Stimulated activated CD4-positive, alpha-beta T cell treated with anti-CD3 and anti-CD28 coated beads, Interleukin-2, amount 100 ng/mL, for 4 hours (primary cell): ENCODE measurements around the gene NIBAN1.

Experiments used
- DNase-seq: peaks from one replicate; pipeline ENCODE4 v3.0.0-alpha.2; 2020; ENCODE audit warnings: low read depth

The NIBAN1 gene

DNA sequence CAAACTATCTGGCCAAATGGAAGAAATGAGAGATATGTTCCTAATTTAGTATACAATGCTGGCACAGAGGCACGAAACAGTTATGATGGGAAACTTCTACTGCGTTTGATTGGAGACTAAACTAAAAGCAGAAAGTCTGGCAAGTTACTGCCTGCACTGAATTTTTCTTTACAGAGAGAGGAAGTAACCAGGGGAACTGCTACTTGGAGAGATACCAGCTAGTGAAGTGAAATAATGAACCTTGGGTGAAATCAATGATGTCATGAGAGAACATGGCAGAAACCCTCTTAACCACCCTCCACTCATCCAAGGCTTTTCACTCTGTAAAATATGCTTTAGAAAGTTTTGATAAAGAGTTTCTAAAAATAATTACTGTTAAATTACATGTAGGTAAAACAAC is 29.3 kb downstream of the NIBAN1 start:
- DNase-seq = no peak

DNA sequence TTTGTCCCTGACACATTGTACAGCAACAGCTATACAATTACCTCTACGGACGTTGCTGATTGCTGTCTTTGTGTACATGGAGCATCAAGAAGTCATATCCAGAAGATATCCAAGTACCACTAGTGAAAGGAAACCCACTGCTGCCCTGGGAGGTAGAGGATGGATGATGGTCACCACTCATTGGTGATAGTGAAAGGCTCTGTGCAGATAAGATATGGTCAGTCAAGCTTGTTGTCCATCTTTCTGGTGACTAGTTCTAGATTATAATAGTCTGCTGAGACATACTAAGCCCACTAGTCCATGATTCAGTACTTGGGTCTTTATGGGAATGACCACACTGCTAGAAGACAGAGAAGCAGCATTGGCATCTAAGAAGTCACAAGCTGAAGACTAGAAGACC is 30.3 kb downstream of the NIBAN1 start:
- DNase-seq = no peak

DNA sequence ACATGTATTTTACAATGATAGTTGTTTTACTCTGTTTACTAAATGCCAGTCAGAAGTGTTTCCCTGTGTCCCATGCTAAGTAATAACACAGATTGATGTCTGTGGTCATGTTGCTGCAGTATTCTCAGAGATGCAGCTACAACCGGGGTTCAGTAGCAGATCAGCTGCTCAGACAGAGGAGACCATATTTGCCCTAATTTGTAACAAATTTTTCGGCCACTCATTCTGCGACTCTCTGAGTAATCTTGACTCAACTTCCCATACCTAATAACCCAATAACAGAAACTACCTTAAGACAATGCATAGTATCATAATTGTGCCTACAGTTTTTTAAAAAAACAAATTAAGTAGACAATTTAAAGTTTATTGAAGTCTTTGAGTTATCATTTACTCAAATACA is 32.6 kb downstream of the NIBAN1 start:
- DNase-seq = no peak

DNA sequence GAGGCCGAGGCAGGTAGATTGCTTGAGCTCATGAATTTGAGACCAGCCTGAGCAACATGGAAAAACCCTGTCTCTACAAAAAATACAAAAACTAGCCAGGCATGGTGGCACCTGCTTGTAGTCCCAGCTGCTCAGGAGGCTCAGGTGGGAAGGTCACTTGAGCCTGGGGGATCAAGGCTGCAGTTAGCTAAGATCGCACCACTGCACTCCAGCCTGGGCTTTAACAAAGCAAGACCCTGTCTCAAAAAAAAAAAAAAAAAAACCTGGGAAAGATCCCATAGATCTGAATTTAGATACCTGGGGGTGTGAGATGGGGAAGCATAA is 32.9 kb downstream of the NIBAN1 start:
- no peak for DNase-seq

DNA sequence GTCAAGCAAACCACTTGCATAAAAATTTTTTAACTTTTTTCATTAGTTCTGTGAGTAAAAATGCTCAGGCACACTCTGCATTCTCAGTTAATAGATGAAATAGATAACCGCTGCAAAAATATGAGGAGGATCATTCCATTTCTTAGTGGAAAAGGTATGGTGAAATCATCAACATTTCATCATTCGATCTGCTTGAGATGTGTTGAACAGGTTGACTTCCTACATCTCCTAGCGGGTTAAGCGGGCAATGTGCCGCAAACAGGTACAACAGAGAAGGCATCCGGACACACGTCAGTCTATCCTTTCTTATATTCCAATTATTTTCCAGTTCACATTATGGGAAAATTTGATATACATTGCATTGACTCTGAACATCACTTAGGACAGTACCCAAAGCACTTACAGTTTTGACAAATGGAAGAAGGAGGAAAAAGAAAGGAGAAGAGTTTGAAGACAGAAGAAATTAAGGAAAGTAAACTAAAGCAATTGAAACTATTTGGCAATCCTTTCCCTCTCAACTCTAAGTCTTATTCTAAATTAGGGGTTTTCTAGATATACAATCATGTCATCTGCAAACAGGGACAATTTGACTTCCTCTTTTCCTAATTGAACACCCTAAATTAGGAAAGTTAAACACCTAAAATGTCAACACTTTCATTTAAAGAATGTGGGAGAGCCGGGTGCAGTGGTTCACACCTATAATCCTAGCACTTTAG is 33.5 kb downstream of the NIBAN1 start:
- DNase-seq = no peak

DNA sequence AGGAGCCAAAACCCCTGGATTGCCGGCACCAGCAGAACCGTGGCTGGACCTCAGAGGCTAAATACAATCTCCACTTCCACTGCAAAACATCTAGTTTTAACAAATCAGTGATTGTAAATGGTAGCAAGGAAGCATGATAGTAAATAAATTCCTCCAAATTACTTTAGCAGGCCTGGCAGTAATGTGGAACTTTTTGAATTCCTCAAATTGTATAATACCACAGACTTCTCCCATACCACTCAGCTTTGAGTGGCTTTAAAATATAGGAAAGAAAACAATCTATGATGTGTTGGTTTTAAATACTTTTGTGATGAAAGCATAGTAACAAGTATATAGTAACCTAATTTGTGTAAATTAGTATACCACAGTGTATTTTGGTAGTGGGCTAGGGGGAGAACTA is 34.1 kb downstream of the NIBAN1 start:
- DNase-seq = no peak

DNA sequence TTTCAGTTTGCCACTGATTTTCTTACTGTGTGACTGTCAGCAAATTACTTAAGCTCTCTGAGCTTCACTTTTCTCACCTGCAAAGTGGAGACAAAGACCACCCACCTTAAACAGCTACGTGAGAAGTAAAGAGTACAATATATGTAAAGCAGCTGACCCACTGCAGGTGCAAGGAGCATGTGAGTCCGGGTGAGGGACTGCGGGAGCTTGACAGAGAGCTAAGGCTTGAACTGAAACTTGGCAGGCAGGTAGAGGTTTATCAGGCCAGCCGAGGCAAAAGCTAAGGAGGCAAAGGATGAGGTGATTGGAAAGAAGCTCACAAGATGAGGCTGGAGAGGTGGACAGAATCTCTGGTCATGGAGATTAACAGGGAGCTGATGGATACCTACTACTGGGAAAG is 36.6 kb downstream of the NIBAN1 start:
- no peak for DNase-seq

DNA sequence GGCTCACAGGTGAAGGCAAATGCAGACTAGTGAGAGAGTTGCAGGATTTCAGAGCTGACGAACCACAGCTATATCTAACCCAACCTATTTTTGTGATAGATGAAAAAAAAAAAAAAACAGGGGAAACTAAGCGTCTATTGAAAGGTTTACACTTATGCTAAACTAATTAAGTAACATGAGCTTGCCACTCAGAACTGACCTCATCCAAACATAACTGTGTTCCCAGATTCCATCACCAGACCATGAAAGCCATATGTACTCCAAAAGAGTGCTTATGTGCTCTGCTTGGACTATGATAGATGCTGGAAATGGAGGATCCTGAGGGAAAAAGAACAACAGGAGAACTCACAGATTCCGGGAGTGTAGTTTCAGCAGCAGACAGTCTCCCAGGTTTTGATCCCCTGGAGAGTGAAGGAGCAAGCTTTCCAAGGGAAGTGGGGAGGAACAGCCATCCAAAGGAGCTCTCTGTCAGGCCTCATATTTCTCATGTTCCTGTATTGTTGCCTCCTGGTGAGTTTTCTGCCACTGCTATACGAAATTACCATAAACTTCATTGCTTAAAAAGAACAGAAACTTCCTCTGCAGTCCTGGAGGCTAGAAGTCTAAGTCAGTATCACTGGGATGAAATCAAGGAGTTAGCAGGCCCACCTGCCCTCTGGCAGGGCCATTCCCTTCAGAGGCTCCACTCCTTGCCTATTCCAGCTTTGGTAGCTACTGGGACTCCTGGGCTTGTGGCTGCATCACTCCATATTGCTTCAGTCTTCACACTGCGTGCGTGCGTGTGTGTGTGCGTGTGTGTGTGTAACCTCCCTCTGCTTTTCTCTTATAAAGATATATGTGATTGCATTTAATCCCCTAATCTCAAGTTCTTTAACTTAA is 38.1 kb downstream of the NIBAN1 start:
- no peak for DNase-seq

DNA sequence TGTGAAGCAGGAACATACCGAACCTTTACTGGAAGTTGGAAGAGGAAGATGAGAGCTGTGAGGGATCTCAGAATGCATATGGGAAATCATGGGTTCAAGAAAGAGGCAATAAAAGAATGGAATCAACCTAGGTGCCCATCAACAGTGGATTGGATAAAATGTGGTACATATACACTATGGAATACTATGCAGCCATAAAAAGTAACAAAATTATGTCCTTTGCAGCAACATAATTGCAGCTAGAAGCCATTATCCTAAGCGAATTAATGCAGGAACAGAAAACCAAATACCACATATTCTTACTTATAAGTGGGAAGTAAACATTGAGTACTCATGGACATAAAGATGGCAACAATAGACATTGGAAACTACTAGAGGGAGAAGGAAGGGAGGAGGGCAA is 40.4 kb downstream of the NIBAN1 start:
- no peak for DNase-seq

DNA sequence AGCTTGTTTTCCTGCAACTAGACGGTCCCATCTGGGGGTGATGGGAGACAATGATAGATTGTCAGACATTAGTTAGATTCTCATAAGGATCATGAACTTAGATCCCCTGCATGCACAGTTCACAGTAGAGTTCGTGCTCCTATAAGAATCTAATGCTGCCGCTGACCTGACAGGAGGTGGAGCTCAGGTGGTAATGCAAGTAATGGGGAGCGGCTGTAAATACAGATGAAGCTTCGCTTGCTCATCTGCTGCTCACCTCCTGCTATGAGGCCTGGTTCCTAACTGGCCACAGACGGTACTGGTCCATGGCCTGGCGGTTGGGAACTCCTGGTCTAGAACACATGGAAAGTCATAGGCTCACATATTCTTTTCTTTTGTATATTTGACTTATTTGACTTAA is 42.0 kb downstream of the NIBAN1 start:
- no peak for DNase-seq

DNA sequence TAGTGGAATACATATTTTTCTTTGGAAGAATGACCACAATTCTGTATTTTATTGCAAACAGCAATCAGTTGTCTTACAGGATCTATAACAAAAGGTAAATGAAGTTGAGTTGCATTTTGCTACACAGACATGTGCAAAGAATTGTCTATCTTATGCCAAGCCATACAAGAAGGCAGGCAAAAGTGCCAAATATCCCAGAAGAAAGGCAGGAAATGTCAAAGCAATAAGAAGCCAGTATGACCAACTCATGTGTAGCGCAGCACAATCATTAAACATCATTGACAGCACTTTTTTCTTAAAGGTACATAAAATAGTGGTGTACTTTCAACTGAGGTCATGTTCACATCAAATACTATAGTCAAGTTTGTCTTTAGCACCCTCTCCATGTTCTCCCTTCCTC is 42.7 kb downstream of the NIBAN1 start:
- DNase-seq = no peak

DNA sequence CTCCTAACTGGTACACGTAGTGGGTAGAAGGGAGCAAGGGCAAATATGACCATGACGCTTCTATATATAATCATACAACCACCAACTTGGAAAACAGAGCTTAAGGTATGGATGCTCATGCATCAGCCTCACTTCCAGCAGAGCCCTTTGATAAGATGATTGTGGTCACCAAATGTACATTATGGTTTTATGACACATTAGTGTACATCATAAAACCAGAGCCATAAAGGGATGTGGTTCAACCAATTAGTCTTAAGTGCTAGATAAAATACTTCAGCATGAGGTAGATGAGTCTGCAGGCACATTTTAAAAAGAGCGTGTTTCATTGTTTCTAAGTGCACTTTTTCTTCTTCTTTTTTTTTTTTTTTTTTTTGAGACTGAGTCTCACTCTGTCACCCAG is 43.7 kb downstream of the NIBAN1 start:
- no peak for DNase-seq

DNA sequence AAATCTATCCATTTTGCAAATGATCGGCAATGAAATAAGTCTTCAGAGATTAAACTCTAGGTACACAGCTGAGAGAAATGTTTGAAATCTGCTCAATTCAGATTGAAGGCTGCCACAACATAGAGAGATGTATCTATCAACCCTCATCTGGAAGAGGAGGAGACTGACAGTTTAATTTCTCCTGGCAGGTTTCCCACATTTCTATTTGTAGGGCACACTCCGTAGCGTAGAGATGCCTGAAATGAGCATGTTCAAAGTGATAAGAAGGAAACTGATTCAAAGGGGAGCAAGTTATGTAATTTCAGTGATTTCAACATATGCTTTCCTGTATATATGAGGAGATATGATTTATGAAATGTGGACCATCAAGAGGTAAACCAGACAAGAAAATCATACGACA is 44.1 kb downstream of the NIBAN1 start:
- no peak for DNase-seq

DNA sequence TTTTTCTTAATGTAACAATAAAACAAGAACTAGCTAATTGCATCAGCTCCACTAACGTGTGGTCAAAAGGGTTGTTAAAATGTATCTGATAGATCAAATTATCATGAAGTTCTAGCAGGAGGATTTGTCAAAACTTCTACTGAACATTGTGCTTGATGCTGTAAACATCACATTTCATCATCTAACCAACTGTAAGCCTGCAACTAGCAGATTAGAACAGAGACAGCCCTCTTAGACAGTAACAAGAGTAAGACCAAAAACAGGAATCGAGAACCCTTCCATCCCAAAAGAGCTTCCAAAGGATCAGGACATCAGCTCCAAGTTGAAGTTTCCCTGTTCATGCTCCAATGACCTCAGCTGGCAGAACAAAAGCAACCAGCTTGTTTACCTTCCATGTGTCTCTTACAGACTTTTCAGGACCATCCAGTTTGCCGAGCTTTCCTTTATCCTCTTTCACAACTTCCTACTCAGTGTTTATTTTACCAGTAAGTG is 44.6 kb downstream of the NIBAN1 start:
- DNase-seq = no peak

DNA sequence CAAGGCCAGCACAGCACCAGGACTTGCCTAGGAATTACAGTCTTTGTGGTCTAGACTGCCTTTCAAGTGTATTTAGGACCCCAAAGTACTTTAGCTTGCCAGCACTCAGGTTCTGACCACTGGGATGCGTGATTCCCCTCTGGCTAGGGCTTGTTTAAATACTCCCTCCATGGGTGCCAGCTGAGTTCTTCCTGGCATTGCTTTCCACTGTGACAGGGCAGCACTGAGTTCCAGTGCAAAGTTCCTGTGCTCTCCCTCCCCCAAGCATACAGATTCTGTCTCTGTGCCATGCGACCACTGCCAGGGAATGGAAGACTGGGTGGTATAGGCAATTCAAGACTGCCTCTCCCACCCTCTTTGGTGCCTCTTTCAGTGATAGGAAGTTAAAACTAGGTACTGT is 45.9 kb downstream of the NIBAN1 start:
- DNase-seq = no peak
